Measurements from ENCODE around the gene ACIN1.

The ACIN1 gene

GRCh38 chr14:23093526-23093925, 1.4 kb downstream of the ACIN1 start:
- peak overlapping the region; percentile 94 for H3K4me3 ChIP-seq (replicated peaks; ENCODE audit: low read depth, low read length)
- TF ChIP-seq, protein P1, sequence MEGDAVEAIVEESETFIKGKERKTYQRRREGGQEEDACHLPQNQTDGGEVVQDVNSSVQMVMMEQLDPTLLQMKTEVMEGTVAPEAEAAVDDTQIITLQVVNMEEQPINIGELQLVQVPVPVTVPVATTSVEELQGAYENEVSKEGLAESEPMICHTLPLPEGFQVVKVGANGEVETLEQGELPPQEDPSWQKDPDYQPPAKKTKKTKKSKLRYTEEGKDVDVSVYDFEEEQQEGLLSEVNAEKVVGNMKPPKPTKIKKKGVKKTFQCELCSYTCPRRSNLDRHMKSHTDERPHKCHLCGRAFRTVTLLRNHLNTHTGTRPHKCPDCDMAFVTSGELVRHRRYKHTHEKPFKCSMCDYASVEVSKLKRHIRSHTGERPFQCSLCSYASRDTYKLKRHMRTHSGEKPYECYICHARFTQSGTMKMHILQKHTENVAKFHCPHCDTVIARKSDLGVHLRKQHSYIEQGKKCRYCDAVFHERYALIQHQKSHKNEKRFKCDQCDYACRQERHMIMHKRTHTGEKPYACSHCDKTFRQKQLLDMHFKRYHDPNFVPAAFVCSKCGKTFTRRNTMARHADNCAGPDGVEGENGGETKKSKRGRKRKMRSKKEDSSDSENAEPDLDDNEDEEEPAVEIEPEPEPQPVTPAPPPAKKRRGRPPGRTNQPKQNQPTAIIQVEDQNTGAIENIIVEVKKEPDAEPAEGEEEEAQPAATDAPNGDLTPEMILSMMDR (IDR thresholded peaks at IDR 0.05; ENCODE audit: low read depth, low read length, missing control alignments) = no peak
- DNase-seq (ENCODE audit: extremely low read depth, low read depth) = no peak

DNA sequence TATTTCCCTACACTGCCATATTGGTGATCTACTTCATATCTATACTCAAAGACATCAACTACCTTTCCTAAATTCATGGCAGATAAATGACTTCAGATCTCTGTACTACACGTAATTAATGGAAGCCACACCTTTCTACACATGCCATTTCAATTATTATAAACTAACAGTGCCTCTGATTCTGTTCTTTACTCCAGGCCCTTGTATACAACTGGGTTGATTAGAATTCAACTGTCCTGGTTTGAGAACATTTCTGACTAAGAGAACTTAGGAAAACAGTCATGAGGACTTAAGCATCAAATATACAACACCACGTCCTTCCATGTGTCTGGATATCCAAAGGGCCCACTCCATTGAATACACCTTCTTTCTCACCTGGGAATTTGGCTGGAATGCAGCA, 1.8 kb downstream of the ACIN1 start:
- DNase-seq (ENCODE audit: extremely low read depth, low read depth) = no peak
- peak overlapping the region; percentile 94 for H3K4me3 ChIP-seq (replicated peaks; ENCODE audit: low read depth, low read length)
- TF ChIP-seq, protein P1 (IDR thresholded peaks at IDR 0.05; ENCODE audit: low read depth, low read length, missing control alignments) = no peak

GRCh38 chr14:23091294-23092225, 3.4 kb downstream of the ACIN1 start:
- TF ChIP-seq, protein P1 (IDR thresholded peaks at IDR 0.05; ENCODE audit: low read depth, low read length, missing control alignments) = no peak
- no peak for DNase-seq (ENCODE audit: extremely low read depth, low read depth)
- no peak overlapping the region for H3K4me3 ChIP-seq (replicated peaks; ENCODE audit: low read depth, low read length)

GRCh38 chr14:23090254-23090636, 4.7 kb downstream of the ACIN1 start:
- H3K4me3 ChIP-seq (replicated peaks; ENCODE audit: low read depth, low read length) = no peak overlapping the region
- no peak for DNase-seq (ENCODE audit: extremely low read depth, low read depth)

GRCh38 chr14:23089498-23090253, 5.3 kb downstream of the ACIN1 start:
- TF ChIP-seq, protein P1 (IDR thresholded peaks at IDR 0.05; ENCODE audit: low read depth, low read length, missing control alignments) = no peak
- no peak overlapping the region for H3K4me3 ChIP-seq (replicated peaks; ENCODE audit: low read depth, low read length)
- DNase-seq (ENCODE audit: extremely low read depth, low read depth) = no peak

More at GRCh38 chr14:23090254-23090636, 4.7 kb downstream of the ACIN1 start:
- TF ChIP-seq, protein P1 (IDR thresholded peaks at IDR 0.05; ENCODE audit: low read depth, low read length, missing control alignments) = no peak

DNA sequence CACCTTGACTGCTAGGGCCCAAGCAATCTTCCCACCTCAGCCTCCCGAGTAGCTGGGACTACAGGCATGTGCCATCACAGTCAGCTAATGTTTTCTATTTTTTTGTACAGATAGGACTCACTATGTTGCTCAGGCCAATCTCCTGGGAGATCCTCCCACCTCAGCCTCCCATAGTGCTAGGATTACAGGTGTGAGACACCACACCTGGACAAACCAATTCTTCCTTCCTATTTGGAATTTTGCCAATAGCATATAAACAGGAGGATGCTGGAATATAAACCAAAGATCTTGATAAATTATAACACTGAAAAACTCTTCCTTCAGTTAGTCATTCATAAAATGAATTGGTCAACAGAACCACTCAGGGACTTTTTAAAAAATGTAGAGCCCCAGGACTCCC, 8.4 kb downstream of the ACIN1 start:
- no peak for DNase-seq (ENCODE audit: extremely low read depth, low read depth)
- H3K4me3 ChIP-seq (replicated peaks; ENCODE audit: low read depth, low read length) = no peak overlapping the region
- TF ChIP-seq, protein P1 (IDR thresholded peaks at IDR 0.05; ENCODE audit: low read depth, low read length, missing control alignments) = no peak
